Fibroblast of the aortic adventitia (primary cell): ENCODE results near the gene HEPHL1. TPM values are rescaled to one million over a fixed set of nuclear protein-coding genes. Genes with fewer than 3 reads are reported as not detected.
A peak's percentile ranks its signal among the peaks of the same experiment; 100 is the strongest.

Source experiments
- DNase-seq: peaks from one replicate; pipeline ENCODE4 v3.0.0-alpha.2; 2010; ENCODE audit warnings: low read depth
- H3K4me3 ChIP-seq: 2 replicates; pipeline ENCODE4 v1.5.1; 2011; ENCODE audit warnings: low read depth, mild to moderate bottlenecking, control low read depth, low read length, moderate library complexity
- total RNA-seq: library from RNA; depleted of rRNA; stranded (reverse); fragments of >200 nt; gene quantifications from 2 replicates; pipeline ENCODE4 v1.2.3, GENCODE V29; 2012; ENCODE audit warnings: low replicate concordance
- TF ChIP-seq, protein P1 (sequence below): IDR thresholded peaks from 2 replicates; pipeline ENCODE4 v1.5.1; 2011; ENCODE audit warnings: mild to moderate bottlenecking, low read length, control low read depth, inconsistent platforms; ENCODE audit not compliant: insufficient read depth

The HEPHL1 gene
- total RNA-seq, 1 donor: not detected

DNA sequence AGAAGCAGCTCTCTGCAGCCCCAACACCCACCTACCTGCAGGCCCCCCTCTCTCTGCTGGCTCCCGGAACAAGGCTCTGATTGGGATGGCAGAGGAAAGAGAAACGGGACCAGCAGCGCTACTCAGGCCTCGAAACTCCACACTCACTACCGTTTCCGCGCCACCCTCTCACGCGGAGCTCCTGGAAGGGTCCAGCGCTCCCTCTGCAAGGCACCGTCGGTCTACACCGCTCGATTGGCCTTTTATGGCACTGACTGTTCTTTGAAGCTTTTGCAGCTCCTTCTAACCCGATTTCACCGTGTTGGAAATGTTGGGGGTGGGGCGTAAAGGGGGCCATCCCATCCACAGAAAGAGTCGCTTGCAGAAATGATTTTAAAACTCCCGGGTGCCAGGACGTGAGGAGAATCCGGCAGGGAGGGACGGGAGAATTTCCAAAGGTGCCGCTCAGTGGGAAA lies 107.2 kb downstream of the HEPHL1 start:
- peak; percentile 31 for DNase-seq
- peak overlapping the region; percentile 93 for H3K4me3 ChIP-seq
- TF ChIP-seq, protein P1, sequence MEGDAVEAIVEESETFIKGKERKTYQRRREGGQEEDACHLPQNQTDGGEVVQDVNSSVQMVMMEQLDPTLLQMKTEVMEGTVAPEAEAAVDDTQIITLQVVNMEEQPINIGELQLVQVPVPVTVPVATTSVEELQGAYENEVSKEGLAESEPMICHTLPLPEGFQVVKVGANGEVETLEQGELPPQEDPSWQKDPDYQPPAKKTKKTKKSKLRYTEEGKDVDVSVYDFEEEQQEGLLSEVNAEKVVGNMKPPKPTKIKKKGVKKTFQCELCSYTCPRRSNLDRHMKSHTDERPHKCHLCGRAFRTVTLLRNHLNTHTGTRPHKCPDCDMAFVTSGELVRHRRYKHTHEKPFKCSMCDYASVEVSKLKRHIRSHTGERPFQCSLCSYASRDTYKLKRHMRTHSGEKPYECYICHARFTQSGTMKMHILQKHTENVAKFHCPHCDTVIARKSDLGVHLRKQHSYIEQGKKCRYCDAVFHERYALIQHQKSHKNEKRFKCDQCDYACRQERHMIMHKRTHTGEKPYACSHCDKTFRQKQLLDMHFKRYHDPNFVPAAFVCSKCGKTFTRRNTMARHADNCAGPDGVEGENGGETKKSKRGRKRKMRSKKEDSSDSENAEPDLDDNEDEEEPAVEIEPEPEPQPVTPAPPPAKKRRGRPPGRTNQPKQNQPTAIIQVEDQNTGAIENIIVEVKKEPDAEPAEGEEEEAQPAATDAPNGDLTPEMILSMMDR: no peak

DNA sequence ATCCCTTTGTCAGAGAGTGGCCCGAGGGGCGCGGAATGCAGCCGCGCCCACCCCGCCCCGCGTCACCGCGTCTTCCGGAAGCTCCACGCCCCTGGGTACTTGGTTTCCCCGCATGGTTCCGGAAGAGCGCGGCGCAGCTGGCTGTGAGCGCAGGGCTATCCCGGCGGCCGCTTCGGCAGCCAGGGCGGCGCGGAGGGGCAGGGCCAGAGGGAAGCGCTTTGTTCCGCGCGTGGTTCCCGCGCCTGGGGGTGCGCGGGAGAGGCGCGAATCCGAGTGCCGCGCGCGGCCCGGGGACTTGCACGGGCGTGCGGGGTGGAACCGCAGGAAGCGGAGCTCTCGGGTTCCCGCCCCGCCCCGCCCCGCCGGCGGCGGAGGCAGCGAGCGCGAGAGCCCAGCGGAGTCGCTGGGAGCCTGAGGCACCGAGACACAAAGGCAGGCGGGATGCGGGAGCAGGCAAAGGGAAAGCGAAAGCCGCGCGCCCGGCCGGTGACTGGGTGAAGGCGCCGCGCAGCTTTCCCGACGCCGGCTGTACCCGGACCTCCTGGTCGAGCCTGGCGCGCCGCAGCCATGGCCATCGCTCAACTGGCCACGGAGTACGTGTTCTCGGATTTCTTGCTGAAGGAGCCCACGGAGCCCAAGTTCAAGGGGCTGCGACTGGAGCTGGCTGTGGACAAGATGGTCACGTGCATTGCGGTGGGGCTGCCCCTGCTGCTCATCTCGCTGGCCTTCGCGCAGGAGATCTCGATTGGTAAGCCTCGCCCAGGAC lies 107.8 kb downstream of the HEPHL1 start, which contains the start of gene PANX1:
PANX1 (plus strand) TSS at position 96 of the 766 bp plus-strand sequence; CDS start at position 568, 472 bp downstream.
- H3K4me3 ChIP-seq: peak within 1 kb of the TSS; percentile 93
- TF ChIP-seq, protein P1: no peak
- peak; percentile 75 for DNase-seq

DNA sequence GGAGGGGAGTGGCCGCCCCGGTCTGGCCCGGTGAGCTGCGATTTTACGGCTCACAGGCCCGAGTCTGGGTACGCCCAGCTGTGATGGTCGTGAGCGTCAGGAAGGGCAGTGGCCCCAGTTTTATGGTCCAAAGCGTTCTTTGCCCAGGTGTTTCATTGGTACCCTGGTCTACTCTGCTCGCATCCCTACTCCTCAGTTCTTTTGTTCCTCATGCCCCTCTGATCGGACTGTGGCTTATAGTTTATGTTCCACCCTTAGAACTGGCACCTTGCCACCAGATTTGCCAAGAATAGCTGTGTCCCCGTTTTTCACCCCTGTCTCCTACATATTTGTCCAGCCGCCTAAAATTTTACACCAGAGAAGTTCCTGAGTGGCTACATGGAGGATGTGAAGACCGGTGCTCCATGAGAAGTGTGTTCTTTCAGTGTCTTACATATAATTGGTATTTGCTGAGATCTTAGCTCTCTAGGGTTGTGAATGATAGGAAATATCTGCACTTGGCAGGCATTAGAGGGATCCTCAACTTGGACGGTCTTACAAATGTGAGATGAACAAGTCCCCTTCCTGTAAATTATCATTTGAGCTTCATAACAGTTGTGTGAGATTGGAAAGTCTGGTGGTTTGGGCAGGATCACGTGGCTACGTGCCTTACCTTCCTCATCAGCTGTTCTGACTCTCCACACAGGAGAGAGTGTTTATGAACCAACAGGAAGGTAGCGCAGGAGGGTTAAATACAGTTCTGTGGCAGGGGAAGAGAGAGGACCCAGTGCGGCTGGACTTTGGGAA lies 108.6 kb downstream of the HEPHL1 start:
- peak overlapping the region; percentile 93 for H3K4me3 ChIP-seq
- TF ChIP-seq, protein P1: no peak
- no peak for DNase-seq

DNA sequence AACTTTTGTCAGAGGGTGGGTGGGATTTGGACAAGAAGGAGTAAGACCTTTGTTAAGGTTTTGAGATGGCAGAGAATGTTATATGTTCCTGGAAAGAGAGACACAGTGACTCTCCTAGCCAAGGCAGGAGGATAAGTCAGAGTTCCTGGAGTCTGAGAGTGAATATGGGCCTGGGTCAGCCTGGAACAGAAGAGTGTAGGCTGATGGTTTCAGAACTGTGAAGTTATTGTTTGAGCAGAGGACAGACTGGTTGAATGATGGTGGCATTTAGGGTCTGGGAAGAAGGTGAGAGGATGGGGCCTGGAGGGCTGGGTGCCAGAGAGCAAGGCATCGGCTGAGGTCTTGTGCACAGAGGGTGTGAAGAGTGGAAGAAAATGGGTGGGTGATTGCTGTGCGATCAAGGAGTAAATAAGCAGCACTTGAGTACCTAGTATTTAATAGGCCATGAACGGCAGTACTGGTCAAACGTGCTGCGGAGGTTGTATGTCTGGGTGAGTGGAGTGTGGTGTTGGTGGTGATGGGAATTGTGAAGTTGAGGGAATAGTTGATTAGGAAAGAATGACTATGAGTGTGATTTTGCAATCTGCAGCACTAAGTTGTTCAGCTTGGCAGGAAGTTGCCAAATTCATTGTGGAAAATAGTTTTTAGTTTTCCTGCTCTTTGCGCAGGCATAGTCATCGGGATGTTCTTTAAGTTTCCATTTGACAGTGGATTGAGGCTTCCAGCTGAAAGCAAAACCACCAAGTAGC lies 109.3 kb downstream of the HEPHL1 start:
- peak overlapping the region; percentile 93 for H3K4me3 ChIP-seq
- peak; percentile 96 for DNase-seq
- TF ChIP-seq, protein P1: no peak

DNA sequence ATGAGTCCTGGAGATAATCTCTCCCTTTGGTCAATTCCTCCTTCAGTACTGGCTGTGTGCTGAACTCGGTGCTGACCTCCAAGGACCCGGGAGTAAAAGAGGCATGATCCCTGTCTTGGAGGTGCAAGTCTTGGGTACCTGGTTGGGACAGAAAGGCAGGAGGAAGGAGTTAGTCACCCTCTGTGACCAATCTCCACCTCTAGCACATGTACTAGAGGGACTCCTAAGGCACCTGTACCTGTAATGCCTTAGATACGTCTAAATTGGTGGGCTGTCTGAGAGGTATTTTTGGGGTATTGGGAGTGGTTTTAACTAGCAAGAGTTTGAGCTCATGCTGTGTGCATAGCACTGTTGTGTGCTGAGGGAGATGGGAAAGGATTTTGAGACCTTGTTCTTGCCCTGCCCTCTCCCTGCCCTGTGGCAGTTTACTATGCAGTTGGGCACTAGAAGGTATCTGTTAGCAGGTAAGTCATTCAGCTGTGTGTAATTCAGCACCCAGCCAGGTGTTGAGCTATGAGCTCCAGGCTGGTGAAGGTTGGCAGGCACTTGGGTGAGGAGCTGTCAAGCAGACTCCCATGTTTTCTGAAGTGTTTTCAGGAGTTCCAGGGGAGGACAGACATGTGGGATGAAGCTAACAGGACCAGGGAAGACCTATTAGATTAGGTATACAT lies 110.0 kb downstream of the HEPHL1 start:
- peak overlapping the region; percentile 93 for H3K4me3 ChIP-seq
- DNase-seq: no peak
- TF ChIP-seq, protein P1: no peak

DNA sequence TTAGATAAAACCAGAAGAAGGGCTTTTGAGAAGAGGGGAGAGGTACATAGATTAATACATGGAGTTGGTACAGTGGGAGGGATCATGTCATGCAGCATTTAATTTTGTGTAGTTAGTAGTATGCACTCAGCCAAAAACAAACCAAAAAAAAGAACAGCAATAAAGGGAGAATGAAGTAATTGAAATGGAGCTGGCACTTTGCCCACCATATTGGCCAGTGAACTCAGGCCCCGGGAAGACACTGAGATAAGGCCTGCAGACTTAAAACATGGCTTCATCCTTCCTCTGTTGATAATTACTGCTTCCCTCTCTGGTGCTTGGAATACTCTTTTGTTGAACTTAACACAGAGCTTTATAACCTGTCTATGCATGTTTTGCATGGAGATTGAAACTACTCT lies 110.6 kb downstream of the HEPHL1 start:
- TF ChIP-seq, protein P1: no peak
- no peak overlapping the region for H3K4me3 ChIP-seq

More for the DNA sequence above, 110.6 kb downstream of the HEPHL1 start:
- peak; percentile 75 for DNase-seq
